ENCODE measurements around the gene CCDC88A. TPM values are rescaled to one million over a fixed set of nuclear protein-coding genes. Genes with fewer than 3 reads are reported as not detected.
A peak's percentile ranks its signal among the peaks of the same experiment; 100 is the strongest.
"Not testable (repeated sequence)": the region's sequence is repeated elsewhere in the genome, so short reads cannot be mapped to it uniquely, and the experiment has no call there.

Gene CCDC88A
- total RNA-seq, 2 donors from 2014 or later, result 49.0 to 50.4 TPM

DNA sequence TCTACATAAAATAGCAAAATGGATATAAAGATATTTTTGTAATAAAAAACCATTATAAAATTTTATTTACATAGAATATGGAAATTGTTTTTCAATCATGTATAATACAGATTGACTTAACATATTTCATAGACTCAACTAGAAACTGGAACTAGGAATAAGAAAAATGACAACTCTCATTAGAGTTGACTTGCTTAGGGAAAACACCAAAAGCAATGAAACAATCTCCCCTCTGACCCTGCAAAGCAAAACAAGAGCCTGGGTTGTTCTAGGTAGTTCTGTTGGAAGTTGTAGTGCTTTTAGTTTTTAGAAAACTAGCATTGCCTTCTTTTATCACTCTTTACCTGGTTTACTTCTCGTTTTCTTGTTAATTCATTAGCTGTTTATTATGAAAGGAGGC is 118.4 kb downstream of the CCDC88A start:
- 93 to 100% methylated on average over 1 of the region's 1 CpG for WGBS, 2 donors
- Histone ChIP-seq H3K4me3 (no peak overlapping the region), H3K27ac (no peak overlapping the region), H3K27me3 (no peaks in the 10 kb centered on the region), H3K4me1 (no peaks in the 10 kb centered on the region), H3K36me3 (replicated peaks in 1 of 2; ENCODE audit: insufficient read depth in 1 of 2, low read depth in 2 of 2) (no peaks in the 10 kb centered on the region), H3K9me3 (no peaks in the 10 kb centered on the region)
- intact Hi-C loops (cut with DNase I), result no loop called here
- TF ChIP-seq, protein P1, sequence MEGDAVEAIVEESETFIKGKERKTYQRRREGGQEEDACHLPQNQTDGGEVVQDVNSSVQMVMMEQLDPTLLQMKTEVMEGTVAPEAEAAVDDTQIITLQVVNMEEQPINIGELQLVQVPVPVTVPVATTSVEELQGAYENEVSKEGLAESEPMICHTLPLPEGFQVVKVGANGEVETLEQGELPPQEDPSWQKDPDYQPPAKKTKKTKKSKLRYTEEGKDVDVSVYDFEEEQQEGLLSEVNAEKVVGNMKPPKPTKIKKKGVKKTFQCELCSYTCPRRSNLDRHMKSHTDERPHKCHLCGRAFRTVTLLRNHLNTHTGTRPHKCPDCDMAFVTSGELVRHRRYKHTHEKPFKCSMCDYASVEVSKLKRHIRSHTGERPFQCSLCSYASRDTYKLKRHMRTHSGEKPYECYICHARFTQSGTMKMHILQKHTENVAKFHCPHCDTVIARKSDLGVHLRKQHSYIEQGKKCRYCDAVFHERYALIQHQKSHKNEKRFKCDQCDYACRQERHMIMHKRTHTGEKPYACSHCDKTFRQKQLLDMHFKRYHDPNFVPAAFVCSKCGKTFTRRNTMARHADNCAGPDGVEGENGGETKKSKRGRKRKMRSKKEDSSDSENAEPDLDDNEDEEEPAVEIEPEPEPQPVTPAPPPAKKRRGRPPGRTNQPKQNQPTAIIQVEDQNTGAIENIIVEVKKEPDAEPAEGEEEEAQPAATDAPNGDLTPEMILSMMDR (IDR thresholded peaks at IDR 0.05), result no peak
- no peak for TF ChIP-seq POLR2A (IDR thresholded peaks at IDR 0.05)
- DNase-seq (no peak), ATAC-seq (no peak)

DNA sequence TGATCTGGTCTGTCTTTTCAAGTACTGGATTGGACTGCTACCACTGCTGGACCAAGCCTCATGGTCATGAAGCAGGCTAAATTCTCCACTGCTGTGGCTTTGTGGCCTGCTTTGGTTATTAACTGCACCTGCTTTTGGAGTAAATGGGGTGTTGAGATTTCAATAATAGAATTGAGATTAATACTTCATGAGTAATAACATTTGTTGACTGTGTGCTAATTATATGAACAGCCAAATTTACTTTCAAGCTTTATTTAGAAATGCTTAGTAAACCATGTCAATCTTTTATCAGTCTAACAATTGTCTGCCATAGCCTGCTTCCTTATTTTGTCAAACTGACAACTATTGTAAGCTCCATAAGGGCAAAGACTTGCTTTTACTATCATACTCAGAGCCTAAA is 123.3 kb downstream of the CCDC88A start:
- ATAC-seq (no peak), DNase-seq (no peak)
- intact Hi-C loops (cut with DNase I), result no loop called here
- H3K27me3 ChIP-seq, result no peaks in the 10 kb centered on the region
- no peaks in the 10 kb centered on the region for H3K36me3 ChIP-seq (replicated peaks in 1 of 2; ENCODE audit: insufficient read depth in 1 of 2, low read depth in 2 of 2)
- no peak overlapping the region for H3K4me3 ChIP-seq
- no peaks in the 10 kb centered on the region for H3K4me1 ChIP-seq
- H3K27ac ChIP-seq, result no peak overlapping the region
- TF ChIP-seq, protein P1 (IDR thresholded peaks at IDR 0.05), result no peak
- no peak for TF ChIP-seq POLR2A (IDR thresholded peaks at IDR 0.05)
- H3K9me3 ChIP-seq, result no peaks in the 10 kb centered on the region

DNA sequence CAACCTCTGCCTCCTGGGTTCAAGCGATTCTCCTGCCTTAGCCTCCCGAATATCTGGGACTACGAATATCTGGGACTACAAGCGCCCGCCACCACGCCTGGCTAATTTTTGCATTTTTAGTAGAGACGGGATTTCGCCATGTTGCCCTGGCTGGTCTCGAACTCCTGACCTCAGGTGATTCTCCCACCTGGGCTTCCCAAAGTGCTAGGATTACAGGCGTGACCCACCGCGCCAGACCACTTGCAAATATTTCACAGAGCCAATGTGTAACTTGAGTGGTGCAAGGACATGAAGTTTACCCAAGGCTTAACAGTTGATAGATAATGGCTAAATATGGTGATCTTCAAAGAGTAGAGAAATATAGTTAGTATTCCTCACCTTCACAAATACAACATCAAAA is 136.6 kb downstream of the CCDC88A start:
- peaks cover 45% of the 10 kb centered on the region for H3K4me1 ChIP-seq
- intact Hi-C loops (cut with DNase I), result no loop called here
- H3K4me3 ChIP-seq, result no peak overlapping the region
- TF ChIP-seq, protein P1 (IDR thresholded peaks at IDR 0.05), result no peak
- TF ChIP-seq POLR2A (IDR thresholded peaks at IDR 0.05), result no peak
- 59 to 69% methylated on average over 12 of the region's 12 CpGs for WGBS, 2 donors
- ATAC-seq (no peak), DNase-seq (no peak)
- no peaks in the 10 kb centered on the region for H3K9me3 ChIP-seq
- no peaks in the 10 kb centered on the region for H3K27me3 ChIP-seq
- peak overlapping the region in 3 of 4 donors; percentile 87 to 97 (median 87) for H3K27ac ChIP-seq
- H3K36me3 ChIP-seq (replicated peaks in 1 of 2; ENCODE audit: insufficient read depth in 1 of 2, low read depth in 2 of 2), result no peaks in the 10 kb centered on the region

DNA sequence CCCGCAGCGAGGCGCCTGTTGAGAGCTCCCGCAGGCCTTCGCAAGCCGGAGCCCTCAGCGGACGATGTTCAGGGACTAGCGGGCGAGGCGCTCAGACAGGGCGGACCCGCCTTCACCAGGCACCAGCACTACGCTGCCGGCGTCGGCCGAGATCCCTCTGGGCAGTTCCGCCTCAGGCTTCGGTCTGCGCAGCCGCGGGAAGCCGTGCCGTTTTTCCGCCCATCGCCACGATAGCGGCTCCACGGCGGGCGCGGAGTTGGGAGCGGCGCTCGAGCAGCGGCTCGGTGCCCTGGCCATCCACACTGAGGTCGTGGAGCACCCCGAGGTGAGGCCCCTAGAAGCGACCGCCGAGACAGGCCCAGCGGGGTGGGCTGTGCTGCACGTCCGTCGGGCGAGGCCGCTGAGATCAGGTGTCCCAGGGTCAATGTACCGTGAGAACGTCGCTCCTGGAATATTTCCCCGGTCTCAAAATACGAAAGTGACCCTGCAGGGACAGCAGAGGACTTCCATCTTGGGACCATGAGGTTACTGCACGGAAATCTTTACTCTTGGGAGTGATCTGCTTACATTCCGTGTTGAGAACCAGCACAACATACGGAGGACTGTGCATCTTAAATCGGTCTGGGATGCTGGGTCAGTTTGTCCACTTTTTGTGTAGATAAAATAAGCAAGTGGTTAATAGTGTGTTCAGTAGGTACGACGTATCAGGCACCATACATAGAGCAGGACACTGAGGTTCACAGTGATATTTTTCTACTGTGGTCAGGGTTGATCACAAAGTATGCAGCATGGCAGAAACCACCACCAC is 137.3 kb downstream of the CCDC88A start:
- TF ChIP-seq, protein P1 (IDR thresholded peaks at IDR 0.05), result peak in 2 of 7 experiments; percentile 4 to 13
- peak; percentile 89 to 97 (median 96) for TF ChIP-seq POLR2A (IDR thresholded peaks at IDR 0.05)
- peak; percentile 93 for ATAC-seq

DNA sequence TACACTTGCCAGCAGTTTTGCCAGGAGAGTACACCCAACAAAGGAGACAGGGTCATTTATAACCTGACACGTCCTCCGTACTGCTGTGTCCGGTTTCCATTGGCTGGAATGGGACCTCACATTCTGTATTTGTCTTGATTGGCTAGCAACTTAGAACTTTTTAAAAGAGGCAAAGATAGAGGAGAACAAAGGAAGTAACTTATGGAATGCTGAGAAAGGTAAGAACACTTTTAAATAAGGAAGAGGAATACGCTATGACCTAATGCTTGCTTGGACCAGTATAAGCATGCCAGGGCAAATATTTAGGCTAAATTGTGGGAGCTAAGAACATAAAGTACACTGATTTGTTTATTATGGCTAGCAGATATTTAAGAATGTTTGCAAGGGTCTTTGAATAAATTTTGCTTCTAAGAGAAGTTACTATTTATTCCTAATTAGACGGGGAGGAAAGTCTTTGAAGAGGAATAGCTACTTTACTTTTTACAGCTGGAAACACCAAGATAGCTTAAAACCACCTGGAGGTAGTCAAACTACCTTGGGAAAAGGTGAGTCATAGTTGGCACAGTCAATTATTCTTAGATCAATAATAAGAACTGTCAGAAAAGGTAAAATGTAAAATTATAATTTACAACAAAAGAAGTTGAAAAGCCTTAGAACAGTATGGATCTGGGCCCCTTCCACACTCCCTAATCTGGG is 138.7 kb downstream of the CCDC88A start:
- intact Hi-C loops (cut with DNase I), result not testable (repeated sequence)
- ATAC-seq, result peak; percentile 66

More for the DNA sequence above, 137.3 kb downstream of the CCDC88A start:
- intact Hi-C loops (cut with DNase I), result no loop called here
- Histone ChIP-seq H3K27me3 (no peaks in the 10 kb centered on the region), H3K9me3 (no peaks in the 10 kb centered on the region), H3K36me3 (replicated peaks in 1 of 2; ENCODE audit: insufficient read depth in 1 of 2, low read depth in 2 of 2) (no peaks in the 10 kb centered on the region), H3K4me3 (peak overlapping the region; percentile 38 to 39), H3K27ac (peak overlapping the region; percentile 82 to 97 (median 87)), H3K4me1 (peaks cover 45% of the 10 kb centered on the region)
- 0 to 1% methylated on average over 5 to 60 of the region's 60 CpGs for WGBS, 2 donors
- peak; percentile 91 to 92 (median 92) for DNase-seq

DNA sequence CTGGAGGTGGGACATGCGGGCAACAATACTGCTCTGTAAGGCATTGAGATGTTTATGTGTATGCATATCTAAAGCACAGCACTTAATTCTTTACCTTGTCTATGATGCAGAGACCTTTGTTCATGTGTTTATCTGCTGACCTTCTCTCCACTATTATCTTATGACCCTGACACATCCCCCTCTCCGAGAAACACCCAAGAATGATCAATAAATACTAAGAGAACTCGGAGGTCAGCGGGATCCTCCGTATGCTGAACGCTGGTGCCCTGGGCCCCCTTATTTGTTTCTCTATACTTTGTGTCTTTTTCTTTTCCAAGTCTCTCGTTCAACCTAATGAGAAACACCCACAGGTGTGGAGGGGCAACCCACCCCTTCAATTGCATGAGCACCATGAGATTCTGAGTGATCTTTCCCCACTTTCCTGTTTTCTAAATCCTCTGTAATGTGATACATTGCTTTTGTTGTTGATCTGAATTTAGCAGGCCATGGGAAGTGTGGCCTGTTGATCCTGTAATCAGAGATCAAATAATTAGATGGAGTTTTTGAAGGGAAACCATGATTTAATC is 139.7 kb downstream of the CCDC88A start:
- H3K27me3 ChIP-seq; DNase-seq; intact Hi-C loops (cut with DNase I); H3K9me3 ChIP-seq; ATAC-seq; H3K4me3 ChIP-seq; H3K36me3 ChIP-seq (replicated peaks in 1 of 2; ENCODE audit: insufficient read depth in 1 of 2, low read depth in 2 of 2): not testable (repeated sequence)
- Histone ChIP-seq H3K4me1 (peaks cover 35% of the 10 kb centered on the region), H3K27ac (peak overlapping the region in 3 of 4 donors; percentile 34 to 97 (median 54))
- WGBS, 2 donors, result 60 to 72% methylated on average over 7 of the region's 7 CpGs

More for the DNA sequence above, 138.7 kb downstream of the CCDC88A start:
- not testable (repeated sequence) for H3K36me3 ChIP-seq (replicated peaks in 1 of 2; ENCODE audit: insufficient read depth in 1 of 2, low read depth in 2 of 2); H3K9me3 ChIP-seq; H3K27me3 ChIP-seq; H3K4me3 ChIP-seq
- peak; percentile 10 to 41 (median 30) for DNase-seq
- WGBS, 2 donors, result 63 to 70% methylated on average over 5 of the region's 5 CpGs
- Histone ChIP-seq H3K27ac (peak overlapping the region; percentile 82 to 97 (median 87)), H3K4me1 (peaks cover 41% of the 10 kb centered on the region)

DNA sequence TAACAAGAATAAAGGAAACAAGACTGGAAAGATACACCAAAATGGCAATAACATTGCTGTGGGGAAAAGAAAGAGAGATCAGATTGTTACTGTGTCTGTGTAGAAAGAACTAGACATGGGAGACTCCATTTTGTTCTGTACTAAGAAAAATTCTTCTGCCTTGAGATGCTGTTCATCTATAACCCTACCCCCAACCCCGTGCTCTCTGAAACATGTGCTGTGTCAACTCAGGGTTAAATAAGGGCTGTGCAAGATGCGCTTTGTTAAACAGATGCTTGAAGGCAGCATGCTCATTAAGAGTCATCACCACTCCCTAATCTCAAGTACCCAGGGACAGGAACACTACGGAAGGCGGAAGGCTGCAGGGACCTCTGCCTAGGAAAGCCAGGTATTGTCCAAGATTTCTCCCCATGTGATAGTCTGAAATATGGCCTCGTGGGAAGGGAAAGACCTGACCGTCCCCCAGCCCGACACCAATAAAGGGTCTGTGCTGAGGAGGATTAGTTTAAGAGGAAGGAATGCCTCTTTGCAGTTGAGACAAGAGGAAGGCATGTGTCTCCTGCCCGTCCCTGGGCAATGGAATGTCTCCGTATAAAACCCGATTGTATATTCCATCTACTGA is 140.3 kb downstream of the CCDC88A start:
- WGBS, 2 donors, result 73 to 81% methylated on average over 10 of the region's 10 CpGs
- not testable (repeated sequence) for DNase-seq

More for the DNA sequence above, 140.3 kb downstream of the CCDC88A start:
- H3K4me3 ChIP-seq; H3K27ac ChIP-seq; intact Hi-C loops (cut with DNase I); ATAC-seq; H3K27me3 ChIP-seq; H3K36me3 ChIP-seq (replicated peaks in 1 of 2; ENCODE audit: insufficient read depth in 1 of 2, low read depth in 2 of 2); H3K9me3 ChIP-seq: not testable (repeated sequence)
- peaks cover 28% of the 10 kb centered on the region for H3K4me1 ChIP-seq

Data from body of pancreas (tissue), 4 donors.